T-helper 9 cell (primary cell): ENCODE measurements around the gene ST7L.

ENCODE experiments used
- DNase-seq: peaks from one replicate; pipeline ENCODE4 v3.0.0-alpha.2; 2020

Gene ST7L

DNA sequence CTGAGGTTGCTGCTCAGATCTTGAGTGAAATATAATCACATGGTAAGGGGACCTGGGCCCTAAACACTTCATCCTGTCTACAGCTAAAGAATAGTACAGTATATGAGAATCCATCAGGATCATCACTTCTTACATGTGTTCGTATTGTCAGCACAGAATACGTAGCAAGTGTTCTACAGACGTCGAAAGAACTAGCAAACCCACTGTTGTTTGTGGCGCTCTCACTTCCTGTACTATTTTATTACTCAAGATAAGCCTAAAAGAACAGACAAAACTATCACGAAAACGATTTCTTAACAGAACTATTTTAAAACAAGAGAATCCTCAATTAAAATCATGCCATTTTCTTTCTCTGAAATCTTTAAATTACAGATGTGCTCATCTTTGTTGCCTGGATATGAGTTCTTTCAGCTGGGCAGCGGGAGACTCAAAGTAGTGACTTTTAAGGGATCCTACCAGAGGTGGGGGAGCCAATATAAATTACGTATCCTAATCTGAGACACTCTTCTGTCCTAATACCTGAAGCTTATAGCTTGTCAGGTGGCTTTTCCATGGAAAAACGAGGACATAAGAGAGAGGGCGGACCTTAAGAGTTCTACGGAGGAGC lies 724 bp downstream of the ST7L start:
- no peak for DNase-seq

DNA sequence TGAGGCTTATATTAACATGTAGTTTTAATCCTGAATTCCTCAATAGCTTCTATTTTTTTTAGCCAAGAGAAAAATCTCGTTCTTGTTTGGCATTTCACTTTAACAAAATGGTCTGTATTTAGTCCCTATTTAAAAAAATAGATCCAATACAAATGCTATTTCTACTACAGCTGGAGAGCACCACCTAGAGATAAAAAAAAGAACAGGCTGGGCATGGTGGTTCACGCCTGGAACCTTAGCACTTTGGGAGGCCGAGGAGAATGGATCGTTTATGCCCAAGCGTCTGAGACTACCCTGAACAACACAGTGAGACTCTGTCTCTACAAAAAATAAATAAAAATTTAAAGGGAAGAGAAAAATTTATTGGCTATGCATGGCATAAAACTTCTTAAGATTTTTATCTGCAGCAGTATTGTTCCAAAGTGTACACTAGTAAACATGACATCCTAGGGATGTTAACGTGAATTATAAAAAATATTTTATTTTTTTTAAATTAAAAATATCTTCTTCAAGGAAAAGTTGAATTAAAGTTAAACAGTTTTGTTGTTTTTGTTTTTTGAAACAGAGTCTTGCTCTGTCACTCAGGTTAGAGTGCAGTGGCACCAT lies 4.4 kb downstream of the ST7L start:
- no peak for DNase-seq

DNA sequence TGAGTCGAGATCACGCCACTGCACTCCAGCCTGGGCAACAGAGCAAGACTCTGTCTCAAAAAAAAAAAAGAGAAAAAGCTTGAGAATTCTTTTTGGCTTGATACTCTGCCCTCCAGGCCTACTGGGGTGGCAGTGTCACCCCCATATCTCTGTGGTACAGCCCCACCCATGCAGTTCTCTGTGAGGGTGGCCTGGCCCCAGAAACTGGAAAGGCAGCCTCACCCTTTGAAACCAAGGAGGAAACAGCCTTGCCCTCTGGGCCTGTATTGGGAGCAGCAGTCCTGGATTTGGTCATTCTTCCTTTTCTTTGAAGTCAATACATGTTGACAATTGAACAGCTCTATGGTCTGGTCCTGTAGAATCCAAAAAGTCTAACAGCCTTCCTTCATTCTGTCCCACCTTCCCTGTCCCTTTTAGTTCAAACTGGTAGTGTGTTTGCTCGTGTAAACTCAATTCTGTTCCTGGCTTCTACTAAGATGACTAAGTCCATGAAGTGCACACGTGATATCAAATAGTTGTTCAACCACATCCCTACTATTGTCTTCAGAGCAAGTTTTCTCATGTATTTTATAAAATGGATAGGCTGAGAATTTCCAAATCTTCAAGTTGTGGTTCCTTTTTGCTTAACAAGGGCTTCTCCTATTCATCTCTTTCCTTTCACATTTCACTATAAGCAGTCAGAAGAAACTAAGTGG lies 13.2 kb downstream of the ST7L start:
- DNase-seq = no peak

DNA sequence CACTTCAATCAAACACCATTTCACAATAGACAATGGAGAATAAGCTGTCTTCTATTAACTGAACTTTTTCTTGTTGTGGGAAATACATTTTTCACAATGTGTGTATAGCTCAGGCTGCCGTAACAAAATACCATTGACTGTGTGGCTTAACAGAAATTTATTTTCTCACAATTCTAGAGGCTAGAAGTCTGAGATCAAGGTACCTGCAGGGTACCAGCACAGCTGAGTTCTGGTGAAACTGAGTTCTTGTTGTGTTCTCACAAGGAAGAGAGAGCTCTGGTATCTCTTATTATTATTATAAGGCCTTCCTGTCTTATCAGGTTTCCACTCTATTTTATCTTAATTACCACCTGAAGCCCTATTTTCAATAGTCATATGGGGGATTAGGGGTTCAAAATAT lies 15.4 kb downstream of the ST7L start:
- no peak for DNase-seq

DNA sequence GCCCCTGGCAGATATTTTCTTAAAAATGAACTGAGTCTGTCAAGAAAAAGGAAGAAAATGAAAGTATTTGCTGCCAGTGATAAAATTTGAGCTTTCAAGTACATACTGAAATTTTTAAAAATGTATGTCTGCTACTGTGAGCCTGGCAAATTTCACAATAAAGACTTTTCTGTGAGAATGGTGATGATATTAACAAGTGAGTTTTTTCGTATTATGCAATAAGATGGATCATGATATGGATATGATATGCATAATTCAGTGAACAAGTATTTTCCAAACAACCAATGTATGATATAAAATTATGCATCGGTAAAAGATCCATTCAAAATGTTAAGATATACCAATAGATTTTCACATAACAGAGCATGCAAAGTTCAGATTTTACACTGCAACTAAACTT lies 15.9 kb downstream of the ST7L start:
- no peak for DNase-seq

DNA sequence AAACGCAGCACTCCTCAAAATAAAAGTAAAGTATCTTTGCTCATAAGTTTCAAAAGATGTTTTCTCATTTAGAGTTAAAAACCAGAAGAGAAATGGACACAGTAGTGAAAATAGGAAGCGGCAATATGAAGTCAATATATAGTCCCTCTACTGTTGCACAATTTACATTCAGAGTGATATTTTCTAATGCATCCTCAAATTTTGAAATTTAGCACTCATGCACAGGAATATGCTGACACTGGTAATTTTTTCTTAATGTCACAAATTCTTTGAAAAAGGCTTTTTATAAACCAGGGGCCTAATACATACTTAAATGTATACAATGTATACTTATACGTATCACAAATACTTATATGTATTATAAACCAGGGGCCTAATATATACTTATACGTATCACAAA lies 19.5 kb downstream of the ST7L start:
- DNase-seq = no peak

DNA sequence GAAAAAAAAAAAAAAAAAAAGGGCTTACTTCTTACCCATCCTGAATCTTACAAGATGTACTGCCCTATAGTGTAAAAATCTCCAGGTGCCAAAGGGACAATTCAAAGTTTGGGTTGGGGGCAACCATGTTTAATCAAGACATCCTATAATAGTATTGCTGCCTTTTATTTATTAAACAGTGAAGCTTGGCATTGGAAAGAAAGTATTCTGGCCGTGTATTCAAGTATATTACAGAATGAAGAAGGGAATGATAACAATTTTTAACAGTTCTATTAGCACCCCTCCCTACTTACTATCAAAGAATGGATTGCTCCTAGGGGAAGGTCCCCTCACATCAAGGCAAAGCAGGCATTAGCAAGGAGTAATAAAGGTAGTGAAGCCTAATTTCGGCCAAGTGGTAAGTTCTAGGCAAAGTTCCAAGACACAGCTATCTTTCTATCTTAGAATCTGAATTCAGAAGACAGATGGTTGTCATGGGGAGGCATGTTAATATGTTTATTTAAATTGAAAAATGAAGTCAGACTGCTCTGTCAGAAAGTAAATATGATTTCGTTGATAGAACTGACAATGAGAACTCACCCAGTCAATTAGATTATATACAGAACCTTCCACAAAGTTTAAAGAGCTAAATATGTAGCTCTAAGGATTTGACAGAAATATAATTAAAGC lies 24.6 kb downstream of the ST7L start:
- no peak for DNase-seq

DNA sequence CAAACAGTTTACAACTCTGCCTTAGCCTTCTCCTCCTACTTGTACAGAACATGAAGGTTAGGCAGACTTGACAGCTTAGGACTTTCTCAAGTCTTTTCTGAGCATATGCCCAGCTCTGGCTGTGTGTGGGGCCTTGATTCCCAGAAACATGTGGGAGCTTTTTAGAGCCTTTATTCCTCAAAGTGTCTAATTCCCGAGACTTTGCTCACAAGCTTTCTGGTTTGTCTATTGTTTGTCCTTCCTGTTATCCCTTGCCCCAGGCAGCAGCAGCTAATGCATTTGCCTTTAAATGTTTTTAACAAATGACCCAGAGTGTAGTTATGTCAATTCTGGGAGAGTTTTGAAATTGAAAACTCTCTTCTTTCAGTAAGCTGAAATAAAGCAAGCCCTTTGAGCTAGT lies 29.2 kb downstream of the ST7L start:
- no peak for DNase-seq

DNA sequence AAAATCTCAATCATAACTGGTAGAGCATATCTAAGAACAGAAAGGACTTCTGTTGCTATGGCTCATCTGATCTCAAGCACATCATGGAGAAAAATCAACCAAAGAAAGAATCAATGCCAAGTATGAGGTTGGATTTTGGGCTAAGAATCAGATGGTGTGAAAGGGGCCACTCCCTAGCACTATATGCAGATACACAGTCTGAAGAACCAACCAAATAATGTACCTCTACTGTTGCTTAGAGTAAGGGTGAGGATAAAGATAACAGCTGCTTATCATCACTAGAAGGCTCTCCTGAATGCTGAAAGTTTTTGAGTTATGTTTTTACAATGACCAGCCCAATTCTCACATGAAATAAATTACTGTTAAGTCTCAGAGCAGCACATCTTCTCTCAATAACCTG lies 35.6 kb downstream of the ST7L start:
- DNase-seq = no peak

DNA sequence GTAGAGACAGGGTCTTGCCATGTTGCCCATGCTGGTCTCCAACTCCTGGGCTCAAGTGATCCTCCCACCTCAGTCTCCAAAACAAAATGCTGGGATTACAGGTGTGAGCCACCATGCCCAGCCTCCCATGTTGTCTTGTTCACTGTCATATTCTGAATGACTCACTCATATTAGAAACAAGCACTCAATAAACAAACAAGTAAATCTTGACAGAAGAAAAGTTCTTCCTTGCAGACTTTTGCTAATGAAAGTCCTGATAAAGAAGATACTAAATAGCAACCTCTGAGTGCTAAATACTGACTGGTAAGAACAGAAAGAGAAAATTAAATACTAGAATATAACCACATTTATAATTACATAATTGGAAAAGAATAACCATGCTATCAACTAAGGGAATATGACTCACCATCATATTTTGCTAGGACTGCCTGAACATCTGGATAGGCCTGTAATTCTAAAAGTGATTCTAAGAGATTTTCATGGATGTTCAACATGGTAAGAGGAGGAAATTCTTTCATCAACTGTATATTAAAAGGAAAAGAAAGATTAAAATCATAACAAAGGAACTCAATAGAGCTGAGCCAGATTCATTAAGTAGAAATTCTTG lies 37.3 kb downstream of the ST7L start:
- DNase-seq = no peak

DNA sequence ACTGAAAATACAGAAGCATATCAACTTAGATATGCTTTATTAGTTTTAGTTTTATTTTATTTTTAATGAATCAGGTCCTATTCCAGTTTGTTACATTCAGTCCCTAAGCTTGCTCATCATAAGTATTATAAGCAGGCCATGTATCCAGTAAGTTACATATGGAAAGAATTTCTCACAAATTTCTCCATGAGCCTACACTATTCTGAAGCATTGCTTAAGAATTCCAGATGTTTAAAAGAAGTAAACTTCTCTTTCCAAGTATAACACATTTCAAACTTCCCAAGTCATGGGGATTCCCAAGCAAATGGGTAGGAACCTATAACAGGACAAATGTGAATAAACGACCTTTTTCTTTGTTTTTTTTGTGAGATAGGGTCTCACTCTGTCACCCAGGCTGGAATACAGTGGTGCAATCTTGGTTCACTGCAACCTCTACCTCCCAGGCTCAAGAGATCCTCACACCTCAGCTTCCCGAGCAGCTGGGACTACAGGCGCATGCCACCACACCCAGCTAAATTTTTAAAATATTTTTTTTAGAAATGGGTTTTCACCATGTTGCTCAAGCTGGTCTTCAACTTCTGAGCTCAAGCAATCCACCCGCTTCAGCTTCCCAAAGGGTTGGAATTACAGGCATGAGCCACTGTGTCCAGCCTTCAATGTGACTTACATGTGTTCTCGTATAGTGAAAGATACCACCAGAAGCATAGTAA lies 39.0 kb downstream of the ST7L start:
- no peak for DNase-seq

DNA sequence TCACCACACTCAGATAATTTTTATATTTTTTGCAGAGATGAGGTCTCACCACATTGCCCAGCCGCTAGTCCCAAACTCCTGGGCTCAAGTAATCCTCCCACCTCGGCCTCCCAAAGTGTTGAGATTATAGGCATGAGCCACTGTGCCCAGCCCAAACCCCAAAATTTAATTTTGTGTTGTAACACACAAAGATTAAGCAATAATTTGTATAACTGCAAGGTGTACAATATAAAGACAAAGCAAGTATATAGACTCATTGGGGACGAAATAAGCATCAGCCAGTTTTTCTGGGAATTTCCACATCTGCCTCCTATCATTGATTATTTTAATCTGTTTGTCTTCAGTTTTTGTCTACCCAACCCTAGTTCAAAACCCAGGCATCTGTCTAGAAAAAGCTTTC lies 42.7 kb downstream of the ST7L start:
- DNase-seq = no peak

DNA sequence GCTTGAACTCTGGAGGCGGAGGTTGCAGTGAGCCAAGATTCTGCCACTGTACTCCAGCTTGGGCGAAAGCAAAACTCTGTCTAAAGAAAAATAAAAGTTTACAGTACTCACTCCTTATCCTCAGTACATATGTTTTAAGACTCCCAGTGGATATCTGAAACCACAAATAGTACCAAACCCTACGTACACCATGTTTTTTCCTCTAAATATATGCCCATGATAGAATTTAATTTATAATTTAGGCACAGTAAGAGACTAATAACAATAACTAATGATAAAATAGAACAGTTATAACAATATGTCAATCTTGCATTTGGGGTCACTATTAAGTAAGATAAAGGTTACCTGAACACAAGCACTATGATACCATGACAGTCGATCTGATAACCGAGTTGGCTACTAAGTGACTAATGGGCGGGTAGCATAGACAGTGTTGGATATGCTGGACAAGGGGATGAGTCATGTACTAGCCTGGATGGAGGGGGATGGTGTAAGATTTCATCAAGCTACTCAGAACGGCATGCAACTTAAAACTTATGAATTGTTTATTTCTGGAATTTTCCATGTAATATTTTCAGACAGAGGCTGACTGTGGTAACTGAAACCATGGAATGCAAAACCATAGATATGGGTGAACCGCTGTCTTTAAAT lies 43.7 kb downstream of the ST7L start:
- no peak for DNase-seq

DNA sequence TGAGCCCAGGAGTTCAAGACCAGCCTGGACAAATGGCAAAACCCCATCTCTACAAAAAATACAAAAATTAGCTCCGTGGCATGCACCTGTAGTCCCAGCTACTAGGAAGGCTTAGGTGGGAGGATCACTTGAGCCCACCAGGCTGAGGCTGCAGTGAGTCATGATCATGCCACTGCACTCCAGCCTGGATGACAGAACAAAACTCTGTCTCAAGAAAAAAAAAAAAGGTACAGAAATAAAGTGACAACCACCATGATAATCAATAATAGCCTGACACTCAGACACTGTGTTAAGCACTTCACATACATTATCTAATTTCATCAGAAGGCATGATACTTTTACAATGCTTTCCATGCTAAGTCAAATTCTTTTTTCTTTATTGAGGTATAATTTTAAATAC lies 53.1 kb downstream of the ST7L start:
- DNase-seq = no peak

DNA sequence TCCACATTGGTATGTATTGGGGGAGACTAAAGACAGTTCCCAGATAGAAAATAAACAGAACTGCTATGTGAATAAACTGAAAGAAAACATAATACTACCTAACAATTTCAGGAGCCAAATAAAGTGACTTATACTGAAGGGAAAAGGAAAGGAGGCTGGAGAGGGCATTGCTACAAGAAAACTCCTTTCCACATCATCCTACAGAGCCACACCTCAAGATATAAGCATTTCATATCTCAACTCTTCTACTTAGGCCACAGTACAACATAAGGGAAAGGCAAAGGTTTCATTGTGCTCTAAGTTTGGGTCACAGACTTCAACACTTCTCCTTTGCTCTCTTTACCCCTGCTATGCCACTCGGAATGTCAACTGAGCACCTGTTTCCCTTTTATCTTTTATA lies 54.9 kb downstream of the ST7L start:
- DNase-seq = no peak

DNA sequence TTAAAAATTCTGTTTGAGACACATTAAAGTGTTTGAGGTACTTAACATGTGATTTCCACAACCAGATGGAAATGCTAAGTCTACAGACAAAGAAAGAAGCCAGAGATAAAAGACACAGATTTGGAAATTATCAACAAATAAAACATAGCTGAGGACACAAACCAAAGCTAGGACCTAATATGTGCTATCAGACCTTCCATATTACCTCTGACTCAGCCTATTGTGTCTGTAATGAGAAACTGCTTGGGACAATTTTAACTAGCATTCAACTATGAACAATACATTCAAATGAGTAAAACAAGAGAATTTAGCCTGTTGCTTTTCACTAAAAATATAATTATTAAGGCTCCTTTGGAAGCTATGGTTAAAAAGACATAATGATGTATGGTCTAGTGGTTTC lies 55.6 kb downstream of the ST7L start:
- no peak for DNase-seq

DNA sequence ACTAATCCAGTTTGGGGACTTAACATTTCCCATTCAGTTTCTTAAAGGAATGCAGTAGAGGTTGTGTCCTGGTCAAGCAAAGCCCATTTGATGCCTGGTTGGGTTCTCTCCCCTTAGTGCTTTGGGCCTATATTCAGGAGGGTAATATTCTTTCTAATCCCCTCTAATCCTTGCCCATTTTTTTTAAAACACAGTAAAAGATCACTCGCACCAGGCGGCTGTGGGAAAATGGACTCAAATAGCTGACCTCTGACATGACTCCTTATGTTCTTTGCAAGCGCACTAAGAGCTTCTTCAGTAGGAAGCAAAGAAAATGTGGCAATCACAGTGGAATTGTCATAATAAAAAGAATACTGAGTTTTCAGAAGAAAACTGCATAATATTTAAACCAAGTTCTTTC lies 60.3 kb downstream of the ST7L start:
- DNase-seq = no peak

DNA sequence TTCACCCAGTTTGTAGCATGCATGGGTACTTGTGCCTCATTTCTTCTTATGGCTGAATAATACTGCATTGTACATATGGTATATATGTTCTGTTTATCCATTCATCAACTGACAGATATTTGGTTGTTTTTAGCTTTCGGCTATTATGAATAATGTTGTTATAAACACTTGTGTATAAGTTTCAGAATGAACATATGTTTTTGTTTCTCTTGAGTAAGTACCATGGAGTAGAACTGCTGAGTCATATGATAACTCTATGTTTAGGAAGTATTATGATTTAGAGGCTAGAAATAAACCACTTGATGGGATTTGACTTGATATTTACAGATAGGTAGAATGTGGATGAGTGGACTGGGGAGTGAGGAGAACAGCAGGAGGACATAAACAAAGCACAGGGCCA lies 61.6 kb downstream of the ST7L start:
- no peak for DNase-seq

DNA sequence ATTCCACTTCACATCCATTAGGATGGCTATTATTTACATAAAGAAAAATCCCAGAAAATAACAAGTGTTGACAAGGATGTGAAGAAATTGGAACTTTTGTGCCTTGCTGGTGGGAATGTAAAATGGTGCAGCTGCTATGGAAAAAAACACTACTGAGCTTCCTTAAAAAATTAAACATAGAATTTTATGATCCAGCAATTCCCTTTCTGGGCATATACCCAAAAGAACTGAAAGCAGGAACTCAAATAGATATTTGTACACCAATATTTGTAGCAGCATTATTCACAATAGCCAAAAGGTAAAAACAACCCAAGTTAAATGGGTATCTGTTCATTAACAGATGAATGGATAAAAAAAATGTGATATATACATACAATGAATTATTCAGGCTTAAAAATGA lies 64.5 kb downstream of the ST7L start:
- DNase-seq = no peak

DNA sequence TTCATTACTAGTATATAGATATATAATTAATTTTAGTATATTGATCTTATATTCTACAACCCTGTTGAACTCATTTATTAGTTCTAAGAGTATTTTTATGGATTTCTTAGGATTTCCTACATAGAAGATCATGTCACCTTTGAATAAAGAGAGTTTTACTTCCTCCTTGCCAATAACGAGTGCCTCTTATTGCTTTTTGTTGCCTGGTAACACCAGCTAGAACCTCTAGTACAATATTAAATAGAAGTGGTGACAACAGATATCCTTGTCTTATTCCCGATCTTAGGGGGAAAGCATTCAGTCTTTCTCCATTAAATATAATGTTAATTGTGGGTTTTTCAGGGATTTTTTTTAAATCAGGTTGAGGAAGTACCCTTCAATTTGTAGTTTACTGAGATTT lies 69.4 kb downstream of the ST7L start:
- DNase-seq = no peak

DNA sequence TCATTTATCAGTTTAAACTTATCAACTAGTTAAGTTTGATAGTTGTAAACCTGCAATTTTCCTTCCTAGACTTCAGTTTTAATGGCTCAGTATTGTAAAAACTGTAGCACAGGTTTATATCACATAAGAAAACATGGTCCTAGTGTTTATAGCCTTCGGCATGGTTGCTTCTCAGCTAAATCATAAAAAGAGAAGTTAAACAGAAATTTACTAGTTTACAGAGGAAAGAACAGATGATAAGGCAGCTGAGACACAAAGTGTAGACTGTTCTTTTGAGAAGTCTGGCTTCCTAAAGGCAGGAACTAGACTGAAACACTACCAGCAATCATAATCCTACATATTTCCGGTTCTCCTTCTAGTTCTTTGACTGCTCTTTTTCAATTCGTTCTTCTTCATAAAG lies 70.4 kb downstream of the ST7L start:
- DNase-seq = no peak

DNA sequence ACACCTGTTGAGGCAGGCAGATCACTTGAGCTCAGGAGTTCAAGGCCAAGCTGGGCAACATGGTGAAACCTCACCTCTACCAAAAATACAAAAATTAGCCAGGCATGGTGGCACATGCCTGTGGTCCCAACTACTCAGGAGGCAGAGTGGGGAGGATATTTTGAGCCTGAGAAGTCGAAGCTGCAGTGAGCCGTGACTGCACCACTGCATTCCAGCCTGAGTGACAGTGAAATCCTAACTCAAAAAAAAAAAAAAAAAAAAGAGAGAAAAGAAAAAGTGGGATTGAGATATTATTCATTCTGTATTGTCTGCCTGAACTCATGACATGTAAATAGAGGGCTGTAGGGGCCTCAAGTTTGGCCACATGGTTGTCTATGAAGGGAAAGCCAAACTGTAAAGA lies 72.9 kb downstream of the ST7L start:
- DNase-seq = no peak

DNA sequence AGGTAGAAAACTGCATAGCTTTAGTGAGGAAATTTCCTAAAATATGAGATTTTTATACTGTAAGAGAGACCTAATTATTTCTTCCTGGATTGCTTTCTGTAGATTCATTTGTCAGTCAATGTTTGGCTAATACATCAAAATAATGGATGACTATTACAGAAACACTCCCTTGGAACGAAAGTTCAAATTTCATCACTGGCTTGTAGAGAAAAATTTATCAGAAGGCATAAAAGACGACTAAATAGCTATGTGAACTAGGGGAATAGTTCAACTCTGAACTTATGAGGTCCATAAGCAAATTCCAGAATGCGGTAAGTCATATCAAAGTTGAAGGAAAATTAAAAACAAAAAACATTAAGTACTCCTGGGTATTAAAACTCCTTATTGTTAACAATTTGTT lies 74.2 kb downstream of the ST7L start:
- no peak for DNase-seq
